Hematopoietic multipotent progenitor cell (in vitro differentiated cells): ENCODE results near the gene RET. TPM values are rescaled to one million over a fixed set of nuclear protein-coding genes. Genes with fewer than 3 reads are reported as not detected.
A peak's percentile ranks its signal among the peaks of the same experiment; 100 is the strongest.
"Not testable (repeated sequence)": the region's sequence is repeated elsewhere in the genome, so short reads cannot be mapped to it uniquely, and the experiment has no call there.

Source experiments
- DNase-seq, 3 donors: peaks; one replicate each; pipeline ENCODE4 v3.0.0-alpha.2; 2011 to 2015; ENCODE audit warnings: low read depth in 2 of 3, low spot score in 2 of 3
- total RNA-seq: library from RNA; depleted of rRNA; stranded (reverse); fragments of >200 nt; gene quantifications from one replicate; pipeline ENCODE4 v1.2.3, GENCODE V29; 2012

The RET gene
- total RNA-seq, 1 donor, result 3.0 TPM

DNA sequence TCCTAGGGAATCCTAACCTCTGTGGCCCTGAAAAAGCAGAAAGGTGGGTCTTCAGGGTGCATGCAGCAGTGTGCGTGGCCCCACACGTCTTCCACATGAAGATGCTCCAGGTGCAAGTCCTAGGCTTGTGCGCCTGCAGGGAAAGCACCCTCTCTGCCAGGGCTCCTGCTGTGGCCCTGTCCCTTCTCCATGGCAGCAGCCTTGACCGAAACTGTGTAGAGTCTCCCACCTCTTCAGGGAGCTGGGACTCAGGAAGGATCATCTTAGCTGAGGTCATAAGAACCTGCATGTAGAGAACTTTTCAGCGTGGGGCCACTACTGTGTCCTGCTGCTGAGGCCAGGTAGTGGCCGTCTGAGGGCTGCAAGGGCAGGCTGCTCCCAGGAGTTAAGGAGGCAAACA is 55.0 kb downstream of the RET start:
- DNase-seq, result no peak

DNA sequence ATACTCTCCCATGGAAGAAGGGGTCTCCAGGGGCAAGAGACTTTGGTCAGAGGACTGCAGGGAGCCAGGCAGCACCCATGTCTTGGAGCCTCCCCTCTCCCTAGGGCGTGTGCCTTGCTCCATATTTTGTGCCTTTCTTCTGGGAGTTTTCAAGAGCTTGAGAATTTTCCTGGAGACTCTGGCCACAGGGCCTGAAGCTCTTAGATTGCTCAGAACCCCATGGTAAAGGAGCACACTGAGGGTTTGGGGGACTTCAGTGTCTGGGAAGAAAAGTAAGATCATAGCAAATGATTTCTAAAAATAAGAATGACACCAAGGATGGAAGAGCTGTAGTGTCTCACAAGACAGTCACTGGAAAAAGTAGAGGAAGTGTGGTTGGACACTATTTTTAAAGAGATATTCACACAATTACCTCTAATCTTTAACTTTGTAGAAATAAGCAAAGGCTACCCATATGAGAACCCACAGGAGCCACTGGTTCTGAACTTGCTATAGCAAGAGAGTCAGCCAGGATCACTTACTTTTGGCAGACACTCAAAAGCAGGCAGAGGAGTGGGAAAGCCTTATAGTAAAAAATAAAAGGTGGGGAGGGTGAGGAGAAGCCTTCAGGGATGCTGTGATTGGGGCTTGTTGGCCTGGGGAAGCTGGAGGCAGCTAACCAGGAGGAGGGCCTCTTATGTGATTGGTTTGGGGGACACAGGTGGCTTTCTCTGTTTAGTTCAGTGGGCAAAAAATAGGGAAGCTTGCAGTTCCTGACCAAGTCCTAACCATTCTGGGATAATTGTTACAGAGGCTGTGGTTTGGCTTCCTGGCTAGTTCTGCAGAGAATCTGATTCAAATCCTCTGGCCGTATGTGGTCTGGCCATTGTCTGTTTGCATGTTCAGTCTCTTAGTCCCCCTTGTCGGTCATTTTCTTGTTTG is 56.3 kb downstream of the RET start:
- no peak for DNase-seq

DNA sequence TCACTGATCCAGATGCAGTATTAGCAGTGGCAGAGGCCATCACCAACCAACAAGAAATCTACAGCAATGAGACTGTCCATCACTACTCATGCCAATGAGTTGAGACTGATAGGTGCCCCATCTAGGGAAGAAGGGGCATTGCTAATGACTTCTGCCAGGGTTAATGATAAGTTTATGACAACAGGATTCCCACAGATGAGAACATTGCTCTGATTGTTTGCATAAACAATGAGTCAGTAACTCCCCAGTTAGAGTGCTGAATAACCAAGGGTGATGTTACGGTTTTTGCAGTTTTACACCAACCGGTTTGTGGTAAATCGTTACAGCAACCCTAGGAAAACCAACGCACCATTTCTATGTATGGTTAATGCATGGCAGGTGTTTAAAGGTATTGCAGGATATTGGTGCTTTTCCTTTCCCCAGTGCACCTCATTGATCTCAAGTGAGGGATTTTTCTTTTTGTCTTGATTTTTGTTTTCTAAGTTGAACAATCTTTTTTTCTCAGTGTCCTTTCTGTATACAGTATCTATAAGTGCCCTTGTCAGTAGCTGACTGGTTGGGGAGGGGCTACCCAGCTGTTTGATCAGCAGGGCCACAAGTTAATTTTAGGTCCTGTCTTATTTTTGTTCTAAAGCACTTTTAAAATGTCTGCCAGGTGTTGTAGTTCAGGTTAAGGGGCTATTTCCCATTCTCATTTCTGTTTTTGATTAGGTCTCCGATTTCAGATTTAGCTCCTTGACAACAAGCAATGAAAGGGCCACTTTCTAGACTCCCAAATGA is 57.4 kb downstream of the RET start:
- no peak for DNase-seq

DNA sequence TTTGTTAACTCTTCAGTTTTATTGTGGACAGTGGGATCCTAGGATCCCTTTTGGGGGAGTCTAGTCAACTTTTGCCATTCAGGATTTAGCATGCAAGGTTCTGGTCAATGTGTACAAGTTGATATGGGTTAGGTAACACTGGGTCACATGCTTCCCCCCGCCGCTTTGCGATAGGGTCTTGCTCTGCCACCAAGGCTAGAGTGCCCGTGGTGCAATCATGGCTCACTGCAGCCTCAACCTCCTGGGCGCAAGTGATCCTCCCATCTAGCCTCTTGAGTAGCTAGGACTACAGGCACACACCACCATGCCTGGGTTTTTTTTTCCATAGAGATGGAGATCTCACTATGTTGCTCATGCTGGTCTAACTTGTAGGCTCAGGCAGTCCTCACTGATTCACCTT is 58.2 kb downstream of the RET start:
- DNase-seq, result no peak

DNA sequence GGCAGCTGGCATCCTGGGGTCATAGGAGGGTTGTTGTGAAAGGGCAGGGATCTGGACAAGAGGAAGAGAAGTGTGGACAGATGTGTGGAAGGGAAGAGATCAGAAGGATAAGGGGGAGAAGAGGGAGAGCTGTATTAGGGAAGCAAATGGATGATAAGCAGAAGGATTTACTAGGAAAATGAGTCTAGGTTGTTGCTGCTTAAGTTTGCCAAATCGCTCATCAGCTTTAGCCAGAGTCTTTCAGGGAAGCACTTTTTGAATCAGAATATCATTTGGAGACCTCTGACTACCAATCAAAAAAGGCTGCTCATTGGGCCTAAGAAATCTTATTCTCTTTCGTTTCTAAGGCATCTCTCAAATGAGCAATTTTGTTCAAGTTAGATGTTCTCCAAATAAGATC is 58.8 kb downstream of the RET start:
- DNase-seq, result no peak

DNA sequence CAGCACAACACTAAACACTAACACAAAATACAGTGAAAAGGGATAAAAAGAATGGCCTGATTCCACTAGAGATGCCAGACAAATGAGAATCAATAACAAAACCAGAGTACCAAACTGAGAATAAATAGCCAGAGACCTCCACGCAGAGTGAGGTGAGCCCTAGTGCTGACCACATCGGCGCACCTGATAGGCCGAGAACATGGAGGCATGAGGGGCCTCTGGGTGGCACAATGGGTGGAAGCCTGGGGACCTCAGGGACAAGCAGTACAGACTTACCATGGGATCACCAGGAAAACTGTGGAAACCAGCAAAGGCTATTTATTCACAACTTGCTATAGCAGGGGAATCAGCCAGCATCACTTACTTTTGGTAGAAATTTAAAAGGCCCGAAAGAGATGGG is 59.6 kb downstream of the RET start:
- no peak for DNase-seq

DNA sequence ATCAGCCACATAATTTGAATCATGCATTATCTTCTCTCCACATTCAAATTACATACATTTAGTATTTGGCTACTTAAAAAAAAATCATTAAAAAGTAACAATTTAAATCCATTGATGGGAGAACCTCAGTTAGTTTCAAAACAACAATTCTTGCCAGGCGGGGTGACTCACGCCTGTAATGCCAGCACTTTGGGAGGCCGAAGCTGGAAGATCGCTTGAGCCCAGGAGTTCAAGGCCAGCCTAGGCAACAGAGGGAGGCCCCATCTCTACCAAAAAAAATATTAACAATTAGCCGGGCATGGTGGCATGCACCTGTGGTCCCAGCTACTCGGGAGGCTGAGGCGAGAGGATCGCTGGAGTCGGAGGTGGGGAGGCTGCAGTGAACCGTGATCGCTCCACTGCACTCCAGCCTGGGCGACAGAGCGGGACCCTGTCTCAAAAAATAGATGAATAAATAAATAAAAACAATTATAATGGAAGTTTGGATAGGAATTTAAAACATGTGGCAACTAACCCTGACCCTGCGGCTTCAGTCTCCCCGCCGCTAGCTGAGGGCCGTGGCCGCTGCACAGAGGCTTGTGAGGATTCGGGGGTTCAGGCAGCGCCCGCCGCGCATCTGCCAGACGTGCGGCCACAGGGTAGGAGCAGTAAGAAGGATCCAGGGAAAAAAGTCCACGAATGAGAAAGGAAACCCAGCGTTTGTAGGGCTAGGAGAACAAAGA is 60.3 kb downstream of the RET start:
- no peak for DNase-seq

DNA sequence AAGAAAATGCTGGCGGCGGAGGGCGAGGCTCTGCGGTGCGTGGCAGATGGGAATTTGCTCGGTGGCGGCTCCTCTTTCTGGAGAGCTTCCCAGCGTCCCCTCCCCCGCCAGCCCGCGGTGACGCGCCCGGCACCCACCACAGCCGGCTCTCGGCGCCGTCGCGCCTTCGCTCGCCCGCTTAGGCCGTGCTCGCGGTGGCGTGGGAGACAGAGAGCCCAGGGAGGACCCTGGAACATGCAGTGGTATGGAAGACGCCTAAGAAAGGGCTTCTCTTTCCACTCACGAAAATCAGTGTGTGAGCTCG is 60.8 kb downstream of the RET start:
- DNase-seq, result peak in 2 of 3 donors; percentile 52 to 61

DNA sequence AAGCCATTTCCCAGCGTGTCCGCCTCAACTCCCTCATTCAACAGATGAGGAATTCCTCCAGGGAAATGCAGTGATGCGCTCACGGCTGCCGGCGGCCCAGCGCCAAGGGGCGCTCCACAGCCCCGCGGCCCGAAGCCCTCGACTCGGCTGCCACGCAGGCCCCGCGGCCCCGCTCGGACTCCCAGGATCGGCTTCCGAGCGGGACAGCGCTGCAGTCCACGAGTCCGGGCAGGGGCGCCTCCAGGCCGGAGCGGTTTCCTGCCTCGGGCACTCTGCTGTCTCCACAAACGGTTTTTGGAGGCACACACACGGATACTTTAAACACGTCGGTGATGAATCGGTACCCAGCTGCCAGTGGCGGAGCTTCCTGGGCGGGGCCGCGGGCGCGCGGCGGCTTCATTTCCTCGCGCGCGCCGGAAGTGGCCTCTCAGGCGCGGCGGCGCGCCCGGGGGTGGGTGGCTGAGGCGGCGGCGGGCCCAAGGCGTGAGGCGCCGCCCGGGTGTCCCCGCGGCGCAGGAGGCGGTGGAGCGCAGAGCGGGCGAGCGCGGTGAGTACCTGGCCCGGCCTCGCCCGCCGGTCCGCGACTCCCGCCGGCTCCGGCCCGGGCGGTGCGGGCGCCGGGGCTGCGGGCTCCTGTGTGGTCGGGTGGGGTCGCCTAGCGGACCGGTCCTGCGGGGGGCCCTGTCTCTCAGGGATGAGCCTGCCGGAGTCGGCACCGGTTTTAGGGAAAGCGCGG is 61.3 kb downstream of the RET start, which contains the start of gene CSGALNACT2:
Gene CSGALNACT2 (plus strand): TSS at position 425 of the 736 bp plus-strand sequence. CDS start 16,705 bp downstream, outside the sequence.
- peak; percentile 81 to 93 (median 89) for DNase-seq

DNA sequence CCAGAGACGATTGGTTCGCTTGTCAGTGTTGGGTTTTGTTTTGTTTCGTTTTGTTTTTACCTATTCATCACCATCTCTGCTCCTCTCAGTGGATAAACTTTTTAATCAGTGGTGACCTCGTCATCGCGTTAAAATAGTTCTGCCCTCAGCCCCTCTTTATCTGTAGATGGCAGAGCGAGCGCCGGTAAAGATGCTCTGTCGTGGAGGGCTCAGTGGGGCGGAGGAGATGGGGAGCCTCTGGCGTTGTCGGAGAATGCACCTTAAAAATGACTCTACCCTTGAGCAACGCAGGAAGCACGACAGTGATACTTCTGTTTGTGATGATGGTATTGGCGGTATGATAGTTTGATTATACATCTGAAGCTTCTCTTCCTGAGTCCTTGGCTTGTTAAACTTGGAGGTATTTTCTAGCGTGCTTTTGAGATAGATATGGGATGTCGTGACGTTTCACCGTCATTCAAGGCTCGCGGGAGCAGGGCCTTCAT is 61.9 kb downstream of the RET start:
- DNase-seq, result peak; percentile 49 to 77 (median 57)

DNA sequence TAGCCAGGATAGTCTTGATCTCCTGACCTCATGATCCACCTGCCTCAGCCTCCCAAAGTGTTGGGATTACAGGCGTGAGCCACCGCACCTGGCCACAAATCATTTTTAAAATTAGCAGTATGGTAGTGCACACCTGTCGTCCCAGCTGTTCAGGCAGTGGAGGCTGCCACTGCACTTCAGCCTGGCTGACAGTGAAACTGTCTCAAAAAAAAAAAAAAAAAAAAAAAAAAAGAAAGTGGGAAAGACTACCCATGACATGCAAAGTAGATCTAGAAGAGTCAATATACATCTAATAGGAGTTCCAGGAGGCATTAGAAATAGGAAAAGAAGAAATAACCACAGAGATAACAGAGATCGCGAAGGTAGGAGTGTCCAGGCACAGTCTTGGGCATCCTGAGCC is 64.6 kb downstream of the RET start:
- DNase-seq, result no peak

DNA sequence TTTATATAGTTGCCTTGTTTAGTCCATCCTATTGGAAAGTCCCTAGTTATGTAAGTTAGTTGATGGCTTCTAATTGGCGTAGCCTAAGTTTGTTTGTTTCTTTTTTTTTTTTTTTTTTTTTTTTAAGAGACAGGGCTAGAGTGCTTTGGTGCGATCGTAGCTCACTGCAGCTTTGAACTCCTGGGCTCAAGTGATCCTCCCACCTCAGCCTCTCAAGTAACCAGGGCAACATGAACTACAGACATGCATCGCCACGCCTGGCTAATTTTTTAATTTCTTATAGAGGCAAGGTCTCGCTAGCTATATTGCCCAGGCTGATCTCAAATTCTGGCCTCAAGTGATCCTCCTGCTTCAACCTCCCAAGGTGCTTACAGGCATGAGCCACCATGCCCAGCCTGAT is 68.4 kb downstream of the RET start:
- DNase-seq, result no peak

DNA sequence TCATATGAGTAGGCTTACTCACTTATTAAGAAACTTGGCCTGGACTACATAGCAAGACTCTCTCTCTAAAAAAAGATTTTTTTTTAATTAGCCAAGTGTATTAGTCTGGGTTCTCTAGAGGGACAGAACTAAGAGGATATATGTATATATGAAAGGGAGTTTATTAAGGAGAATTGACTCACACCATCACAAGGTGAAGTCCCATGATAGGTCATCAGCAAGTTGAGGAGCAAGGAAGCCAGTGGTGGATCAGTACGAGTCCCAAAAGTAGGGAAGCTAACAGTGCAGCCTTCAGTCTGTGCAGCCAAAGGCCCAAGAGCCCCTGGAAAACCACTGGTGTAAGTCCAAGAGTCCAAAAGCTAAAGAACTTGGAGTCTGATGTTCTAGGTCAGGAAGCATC is 69.1 kb downstream of the RET start:
- not testable (repeated sequence) for DNase-seq

DNA sequence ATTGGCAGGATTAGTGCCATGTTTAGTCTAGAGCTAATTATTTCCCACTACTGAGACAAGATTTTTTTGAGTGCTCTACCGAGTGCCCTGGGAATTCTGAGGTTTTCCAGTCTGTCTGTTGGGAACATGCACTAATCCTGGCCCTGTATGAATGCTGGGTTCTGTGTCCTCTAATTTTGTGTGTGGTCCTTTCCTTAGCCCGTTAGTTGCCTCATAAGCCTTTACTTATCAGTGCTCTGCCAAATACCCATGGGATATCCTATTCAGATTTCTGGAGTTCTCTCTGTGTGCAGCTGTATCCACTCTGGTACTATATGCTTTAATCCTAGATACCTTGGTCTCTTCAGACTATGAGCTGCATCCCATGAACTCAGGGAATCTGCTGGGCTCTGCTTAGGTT is 74.5 kb downstream of the RET start:
- no peak for DNase-seq

DNA sequence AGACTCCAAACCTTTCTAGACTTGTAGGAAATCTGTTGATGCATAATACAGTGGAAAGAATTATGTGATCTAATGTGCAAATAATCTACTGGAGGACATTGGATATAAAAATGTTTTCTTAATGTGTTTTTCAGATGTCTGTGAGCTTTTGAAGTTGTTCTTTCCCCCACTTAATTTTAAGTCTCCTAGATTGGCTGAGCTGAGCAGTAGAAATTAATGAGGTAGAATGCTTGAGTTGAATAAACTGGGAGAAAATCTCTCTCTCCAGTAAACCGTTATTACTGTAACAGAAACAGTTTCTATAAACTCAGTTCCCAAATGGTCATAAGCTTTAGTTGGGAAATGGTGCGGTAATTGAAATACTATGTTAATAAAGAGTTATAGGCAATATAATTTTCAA is 77.0 kb downstream of the RET start:
- no peak for DNase-seq

DNA sequence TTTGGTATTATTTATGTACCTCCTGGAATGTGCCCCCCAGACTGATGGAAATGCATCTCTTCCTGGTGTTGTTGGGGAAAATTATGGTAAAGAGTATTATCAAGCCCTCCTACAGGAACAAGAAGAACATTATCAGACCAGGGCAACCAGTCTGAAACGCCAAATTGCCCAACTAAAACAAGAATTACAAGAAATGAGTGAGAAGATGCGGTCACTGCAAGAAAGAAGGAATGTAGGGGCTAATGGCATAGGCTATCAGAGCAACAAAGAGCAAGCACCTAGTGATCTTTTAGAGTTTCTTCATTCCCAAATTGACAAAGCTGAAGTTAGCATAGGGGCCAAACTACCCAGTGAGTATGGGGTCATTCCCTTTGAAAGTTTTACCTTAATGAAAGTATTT is 78.4 kb downstream of the RET start:
- DNase-seq, result no peak

DNA sequence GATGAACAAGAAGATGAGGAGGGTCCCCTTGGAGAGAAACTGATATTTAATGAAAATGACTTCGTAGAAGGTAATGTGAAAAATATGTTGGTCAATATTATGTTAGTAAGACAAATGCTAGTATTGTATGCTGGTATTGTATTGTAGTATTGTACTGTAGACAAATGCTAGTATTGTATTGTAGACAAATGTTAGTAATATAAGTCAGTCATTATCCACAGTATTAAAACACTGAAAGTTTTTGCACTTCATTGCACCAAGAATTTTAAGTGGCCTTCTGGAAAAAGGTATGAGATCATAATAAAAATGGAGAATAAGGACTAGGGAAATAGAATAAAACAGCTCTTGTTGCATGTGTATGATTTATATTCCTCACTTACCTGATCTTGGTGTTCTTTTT is 78.9 kb downstream of the RET start:
- DNase-seq, result no peak

DNA sequence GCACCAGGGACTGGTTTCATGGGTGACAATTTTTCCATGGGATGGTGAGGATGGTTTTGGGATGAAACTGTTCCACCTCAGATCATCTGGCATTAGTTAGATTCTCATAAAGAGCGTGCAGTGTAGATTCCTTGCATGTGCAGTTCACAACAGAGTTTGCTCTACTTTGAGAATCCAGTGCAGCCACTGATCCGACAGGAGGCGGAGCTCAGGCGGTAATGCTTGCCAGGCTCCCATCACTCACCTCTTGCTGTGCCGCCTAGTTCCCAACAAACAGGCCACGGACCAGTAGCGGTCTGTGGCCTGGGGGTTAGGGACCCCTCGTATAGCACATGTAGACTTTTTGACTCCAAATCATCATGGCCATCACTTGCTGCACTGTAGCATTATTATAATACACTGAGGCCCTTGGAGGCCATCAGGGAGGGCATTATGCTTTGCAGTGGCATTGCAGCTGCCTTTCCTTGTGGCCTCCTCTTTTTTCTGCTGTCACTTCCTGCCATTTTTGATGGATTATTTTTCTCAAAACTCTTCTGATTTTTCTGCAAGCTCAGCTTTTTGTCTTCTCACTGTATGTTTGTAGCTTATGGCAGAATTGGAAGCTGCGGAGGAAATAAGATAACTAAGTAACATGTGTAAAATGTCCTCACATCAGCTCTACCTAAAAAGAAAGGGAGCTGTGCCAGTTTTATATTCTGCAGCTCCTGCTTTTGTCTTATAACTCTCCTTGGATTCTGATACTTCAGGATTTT is 79.9 kb downstream of the RET start:
- DNase-seq, result no peak

DNA sequence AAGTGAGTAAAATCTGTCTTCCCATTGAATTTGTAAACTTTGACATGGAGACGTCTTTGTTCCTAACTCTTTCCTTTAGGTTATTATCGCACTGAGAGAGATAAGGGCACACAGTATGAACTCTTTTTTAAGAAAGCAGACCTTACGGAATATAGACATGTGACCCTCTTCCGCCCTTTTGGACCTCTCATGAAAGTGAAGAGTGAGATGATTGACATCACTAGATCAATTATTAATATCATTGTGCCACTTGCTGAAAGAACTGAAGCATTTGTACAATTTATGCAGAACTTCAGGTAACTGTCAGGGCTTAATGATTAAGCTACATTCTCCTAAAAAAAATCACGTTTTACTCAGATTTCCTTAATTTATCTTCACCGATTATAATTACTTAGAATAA is 81.8 kb downstream of the RET start:
- no peak for DNase-seq
